CD4-positive, alpha-beta T cell treated with Interleukin-4 for 1 hour (primary cell): ENCODE results near the gene MBL2.

ENCODE experiments used
- DNase-seq, 2 donors: peaks; one replicate each; pipeline ENCODE4 v3.0.0-alpha.2; 2020 to 2022

The MBL2 gene

GRCh38 chr10:52772623-52773022, at the start of gene MBL2:
TSS of gene MBL2 (minus strand) at chr10:52772784. CDS start at chr10:52771635, 1,149 bp downstream.
- no peak for DNase-seq

GRCh38 chr10:52820309-52820708, 47.7 kb upstream of the MBL2 start:
- no peak for DNase-seq

DNA sequence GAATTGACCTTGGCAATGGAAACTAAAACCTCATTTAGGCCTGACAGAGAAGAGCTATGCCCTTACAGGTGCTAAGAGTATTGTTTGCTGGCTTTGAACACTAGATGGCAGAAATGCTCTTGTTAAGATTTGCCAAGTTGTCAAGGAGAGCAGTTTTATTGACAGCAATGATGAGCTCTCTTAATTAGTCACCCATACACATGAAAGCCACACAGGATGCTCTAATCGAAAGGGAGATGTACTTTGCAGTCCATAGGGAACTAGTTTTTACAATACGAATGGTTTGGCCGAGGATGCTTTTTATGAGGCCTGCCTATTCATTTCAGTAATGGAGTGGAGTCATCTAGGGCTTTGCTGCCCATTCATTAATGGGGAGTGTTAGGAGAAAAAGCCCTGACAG, 45.4 kb upstream of the MBL2 start:
- DNase-seq, result no peak

- no peak for DNase-seq
Observed at GRCh38 chr10:52814506-52814905, 41.9 kb upstream of the MBL2 start.

GRCh38 chr10:52811776-52812175, 39.2 kb upstream of the MBL2 start:
- no peak for DNase-seq

GRCh38 chr10:52810761-52811160, 38.2 kb upstream of the MBL2 start:
- DNase-seq, result no peak

DNA sequence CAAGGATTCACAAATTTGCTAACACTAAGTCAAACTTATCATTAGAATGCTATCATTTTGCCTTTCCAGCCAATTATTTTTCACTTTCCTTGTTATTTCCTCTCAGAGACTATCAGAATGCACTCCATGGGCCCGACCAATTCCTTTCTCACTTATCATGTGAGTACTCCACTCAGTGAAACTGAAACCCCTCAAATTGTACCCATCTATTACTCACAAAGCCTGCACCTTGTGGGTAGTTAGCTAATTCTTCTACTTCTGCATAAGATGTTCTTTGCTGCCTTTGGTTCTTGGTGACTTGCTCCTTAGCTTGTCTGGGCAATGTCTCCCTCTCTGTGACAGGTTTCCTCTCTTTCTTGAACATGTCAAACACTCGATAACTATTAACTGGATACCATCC, 35.2 kb upstream of the MBL2 start:
- DNase-seq, result no peak

- no peak for DNase-seq
Observed at GRCh38 chr10:52805414-52806285, 33.1 kb upstream of the MBL2 start.

GRCh38 chr10:52801947-52802346, 29.4 kb upstream of the MBL2 start:
- DNase-seq, result no peak

- DNase-seq, result no peak
Observed at GRCh38 chr10:52786098-52786497, 13.5 kb upstream of the MBL2 start.

DNA sequence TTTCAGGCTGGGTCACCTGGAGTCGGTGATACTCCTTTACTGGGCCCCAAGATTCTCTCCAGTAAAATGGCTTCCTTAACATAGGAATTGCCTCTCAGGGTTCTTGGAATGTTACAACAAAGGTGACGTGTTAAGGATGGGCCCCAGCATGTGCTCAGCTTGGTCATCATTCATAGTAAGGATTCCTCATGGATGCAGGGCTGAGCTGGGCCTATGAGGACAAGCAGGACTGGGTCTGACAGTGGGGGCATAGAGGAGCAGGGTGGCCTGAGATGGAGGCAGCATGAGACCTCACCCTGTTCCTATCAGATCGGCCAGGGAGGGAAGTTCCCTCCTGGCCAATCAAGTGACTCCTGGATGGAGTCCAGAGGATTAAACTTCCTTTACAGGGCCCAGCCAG, 12.8 kb upstream of the MBL2 start:
- no peak for DNase-seq

DNA sequence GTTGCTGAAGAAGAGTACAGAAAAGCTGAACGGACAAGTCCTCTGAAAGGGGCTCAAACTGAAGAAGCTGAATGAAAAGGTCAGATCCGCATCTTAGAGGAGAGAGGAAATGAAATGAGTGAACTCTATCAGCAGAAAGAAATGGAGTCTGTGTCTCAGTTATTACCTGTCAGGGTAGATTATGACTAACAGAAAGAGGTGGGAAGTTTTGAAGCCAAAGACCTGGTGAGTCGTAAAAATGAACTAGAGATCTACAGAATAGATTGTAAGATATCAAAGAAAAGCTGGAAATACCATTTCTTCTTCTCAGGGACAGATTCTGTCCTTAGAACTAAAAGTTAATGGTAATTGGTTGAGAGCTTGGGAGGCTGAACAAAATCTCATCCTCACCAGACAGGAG, 11.1 kb upstream of the MBL2 start:
- no peak for DNase-seq

GRCh38 chr10:52782554-52782953, 10.0 kb upstream of the MBL2 start:
- no peak for DNase-seq

- DNase-seq, result no peak
Observed at GRCh38 chr10:52780391-52781155, 8.0 kb upstream of the MBL2 start.

GRCh38 chr10:52779541-52780390, 7.2 kb upstream of the MBL2 start:
- peak; percentile 17 to 18 for DNase-seq

DNA sequence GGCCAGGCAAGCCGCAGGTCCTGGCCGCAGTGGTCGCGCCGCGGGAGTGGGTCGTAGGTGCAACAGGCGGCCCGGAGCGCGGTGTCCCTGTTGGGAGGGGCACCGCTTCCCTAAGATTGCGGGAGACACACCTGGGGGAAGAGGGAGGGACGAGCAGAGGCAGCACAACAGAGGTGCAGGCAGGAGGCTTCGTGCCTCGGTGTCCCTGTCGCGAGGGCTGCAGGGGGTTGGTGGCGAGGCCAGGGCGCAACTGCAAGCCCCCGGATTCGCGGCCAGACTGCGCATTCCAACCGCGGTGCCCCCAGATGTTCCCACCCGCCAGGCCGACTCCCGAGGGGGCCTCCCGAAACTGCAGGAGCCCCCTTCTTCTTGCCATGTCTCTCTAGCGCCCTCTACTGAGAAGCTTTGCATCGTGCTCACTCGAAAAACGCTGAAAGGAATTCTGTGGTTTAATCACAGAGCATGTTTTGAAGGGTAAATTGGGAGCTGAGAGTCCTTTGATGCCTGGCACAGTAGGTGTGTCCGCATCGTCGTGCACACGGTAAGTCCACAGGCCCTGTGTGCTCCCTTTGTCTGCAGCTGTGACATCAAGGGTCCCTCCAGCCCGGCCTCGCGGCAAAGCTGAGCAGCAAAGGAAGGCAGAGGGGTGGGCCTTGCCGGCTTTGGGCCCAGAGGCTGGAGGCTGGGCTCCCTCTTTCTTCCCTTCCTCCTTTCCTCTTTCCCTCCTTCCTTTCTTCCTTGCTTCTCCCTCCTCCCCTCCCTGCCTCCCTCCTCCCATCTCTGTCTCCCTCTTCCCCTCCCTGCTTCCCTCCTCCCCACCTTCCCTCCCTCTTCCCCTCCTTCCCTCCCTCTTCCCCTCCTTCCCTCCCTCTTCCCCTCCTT, 6.2 kb upstream of the MBL2 start:
- no peak for DNase-seq

DNA sequence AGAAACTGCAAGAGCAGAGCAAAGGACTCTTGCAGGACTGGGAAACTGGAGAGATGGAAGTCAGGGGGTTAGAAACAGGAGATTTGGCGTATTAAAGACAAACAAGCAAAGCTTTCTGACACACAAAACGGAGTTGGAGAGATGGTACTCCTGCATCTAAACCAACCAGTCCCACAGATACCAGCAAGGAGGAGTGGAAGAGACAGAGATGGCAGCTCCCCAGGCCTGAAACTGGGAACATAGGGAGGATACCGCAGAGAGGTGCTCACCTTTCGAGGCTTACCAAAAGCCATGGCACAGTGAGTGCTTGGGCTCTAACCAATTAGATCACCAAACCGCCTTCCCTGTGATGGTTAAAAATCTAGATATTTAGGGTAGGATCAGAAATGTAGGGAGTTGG, 4.8 kb upstream of the MBL2 start:
- no peak for DNase-seq

- no peak for DNase-seq
Observed at GRCh38 chr10:52776471-52776903, 3.9 kb upstream of the MBL2 start.

- DNase-seq, result no peak
Observed at GRCh38 chr10:52775132-52775647, 2.6 kb upstream of the MBL2 start.

DNA sequence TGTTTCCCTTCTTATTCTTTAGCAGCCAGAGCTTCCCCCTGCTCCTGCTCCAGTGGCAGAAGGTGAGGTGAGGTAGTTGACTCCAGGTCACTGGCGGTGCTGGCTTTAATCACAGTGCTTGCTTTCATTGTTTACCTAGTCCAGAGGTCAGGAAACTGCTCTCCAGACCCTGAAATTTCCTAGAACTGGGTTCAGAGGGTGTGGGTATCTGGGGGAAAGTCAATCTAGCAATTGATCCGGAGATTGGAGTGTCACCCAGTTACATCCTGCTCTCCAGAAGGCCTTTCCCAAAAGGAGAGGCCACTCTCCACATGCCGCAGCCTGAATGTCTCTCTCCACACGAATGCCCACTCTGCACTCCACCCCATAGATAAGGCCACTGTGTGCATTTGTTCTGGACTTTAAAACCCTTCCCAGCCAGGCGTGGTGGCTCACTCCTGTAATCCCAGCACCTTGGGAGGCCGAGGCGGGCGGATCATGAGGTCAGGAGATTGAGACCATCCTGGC, 2.1 kb upstream of the MBL2 start:
- no peak for DNase-seq

- DNase-seq, result no peak
Observed at GRCh38 chr10:52774182-52774581, 1.6 kb upstream of the MBL2 start.
